Fibroblast of skin of left quadriceps (primary cell): ENCODE measurements around the gene ABL2.
"Not testable (repeated sequence)": the region's sequence is repeated elsewhere in the genome, so short reads cannot be mapped to it uniquely, and the experiment has no call there.

Experiments used
- DNase-seq, 2 experiments: peaks; one replicate each; pipeline ENCODE4 v3.0.0-alpha.2; 2013; ENCODE audit warnings: low read depth in 2 of 2

ABL2 gene

GRCh38 chr1:179217943-179218507 is 11.5 kb downstream of the ABL2 start:
- DNase-seq: peak in 1 of 2 experiments; percentile 23

- not testable (repeated sequence) for DNase-seq
These were observed 16.2 kb downstream of the ABL2 start for GRCh38 chr1:179213317-179213716.

- DNase-seq: no peak
These were observed 20.6 kb downstream of the ABL2 start for GRCh38 chr1:179208681-179209477.

- DNase-seq: no peak
These were observed 22.7 kb downstream of the ABL2 start for GRCh38 chr1:179206812-179207211.

GRCh38 chr1:179205284-179205683 is 24.2 kb downstream of the ABL2 start:
- no peak for DNase-seq

GRCh38 chr1:179202161-179202560 is 27.3 kb downstream of the ABL2 start:
- no peak for DNase-seq

DNA sequence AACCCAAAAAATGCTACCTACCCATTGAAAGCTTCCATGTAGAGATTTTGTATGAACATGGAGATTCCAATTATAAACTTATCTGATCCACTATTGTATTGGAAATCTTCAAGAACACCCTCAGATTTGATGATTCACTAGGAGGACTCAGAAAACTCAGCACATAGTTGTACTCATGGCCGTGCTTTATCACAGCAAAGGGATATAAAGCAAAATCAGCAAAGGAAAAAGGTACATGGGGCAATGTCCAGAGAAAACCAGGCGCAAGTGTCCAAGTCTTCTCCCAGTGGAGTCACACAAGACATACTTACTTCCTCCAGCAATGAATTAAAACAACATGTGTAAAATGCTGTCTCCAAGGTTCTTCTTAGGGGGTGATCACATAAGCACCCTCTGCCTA is 28.9 kb downstream of the ABL2 start:
- DNase-seq: no peak

DNA sequence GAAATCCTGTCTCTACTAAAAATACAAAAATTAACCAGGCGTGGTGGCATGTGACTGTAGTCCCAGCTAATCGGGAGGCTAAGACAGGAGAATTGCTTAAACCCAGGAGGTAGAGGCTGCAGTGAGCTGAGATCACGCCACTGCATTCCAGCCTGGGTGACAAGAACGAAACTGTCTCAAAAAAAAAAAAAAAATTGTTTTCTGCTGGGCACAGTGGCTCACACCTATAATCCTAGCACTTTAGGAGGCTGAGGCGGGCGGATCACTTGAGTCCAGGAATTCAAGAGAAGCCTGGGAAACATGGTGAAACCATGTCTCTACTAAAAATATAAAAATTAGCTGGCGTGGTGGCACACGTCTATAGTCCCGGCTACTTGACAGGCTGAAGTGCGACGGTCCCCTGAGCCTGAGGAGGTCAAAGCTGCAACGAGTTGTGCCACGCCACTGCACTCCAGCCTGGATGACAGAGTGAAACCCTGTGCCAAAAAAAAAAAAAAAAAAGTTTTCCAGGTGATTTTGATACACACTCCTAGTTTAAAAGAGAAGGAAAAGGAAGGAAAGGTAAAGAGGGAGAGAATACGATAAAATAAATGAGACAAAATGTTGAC is 31.7 kb downstream of the ABL2 start:
- no peak for DNase-seq

- DNase-seq: not testable (repeated sequence)
These were observed 33.6 kb downstream of the ABL2 start for GRCh38 chr1:179195857-179196256.

DNA sequence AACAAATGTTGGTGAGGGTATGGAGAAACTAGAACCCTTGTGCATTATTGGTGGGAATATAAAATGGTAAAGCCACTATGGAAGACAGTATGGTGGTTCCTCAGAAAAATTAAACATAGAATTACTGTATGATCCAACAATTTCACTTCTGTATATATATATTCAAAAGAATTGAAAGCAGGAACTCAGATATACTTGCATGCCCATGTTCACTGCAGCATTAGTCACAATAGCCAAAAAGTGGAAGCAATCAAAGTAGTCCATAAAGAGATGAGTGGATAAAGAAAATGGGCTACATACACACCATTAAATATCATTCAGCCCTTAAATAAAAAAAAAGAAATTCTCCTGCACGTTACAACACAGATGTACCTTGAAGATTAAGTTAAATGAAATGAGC is 34.1 kb downstream of the ABL2 start:
- DNase-seq: no peak

GRCh38 chr1:179194068-179194537 is 35.4 kb downstream of the ABL2 start:
- DNase-seq: no peak

- DNase-seq: no peak
These were observed 38.6 kb downstream of the ABL2 start for GRCh38 chr1:179190861-179191260.

DNA sequence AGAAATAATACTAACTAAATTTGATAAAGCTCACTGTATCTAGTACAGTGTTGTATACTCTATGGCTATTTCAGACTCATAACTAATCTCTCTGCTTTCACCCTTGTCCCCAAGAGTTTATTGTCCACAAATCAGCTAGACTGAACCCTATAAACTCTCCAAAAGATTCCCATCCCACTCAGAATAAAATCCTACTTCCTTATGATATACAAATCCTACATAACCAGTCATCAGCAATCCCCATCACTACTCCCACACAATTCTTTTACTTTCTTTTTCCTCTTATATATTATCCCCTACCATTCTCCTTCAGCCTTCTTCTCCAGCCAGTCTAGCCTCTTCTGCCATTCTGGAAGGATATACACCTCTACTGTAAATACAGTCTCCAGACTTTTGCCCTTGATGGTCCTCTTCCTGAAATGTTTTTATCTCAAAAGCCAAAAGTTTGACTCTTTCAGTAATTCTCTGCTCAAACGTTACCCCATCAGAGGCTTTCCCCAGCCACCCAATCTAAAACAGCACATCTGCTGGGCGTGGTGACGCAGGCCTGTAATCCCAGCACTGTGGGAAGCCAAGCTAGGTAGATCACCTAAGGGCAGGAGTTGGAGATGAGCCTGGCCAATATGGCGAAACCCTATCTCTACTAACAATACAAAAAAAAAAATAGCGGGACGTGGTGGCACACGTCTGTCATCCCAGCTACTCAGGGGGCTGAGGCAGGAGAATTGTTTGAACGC is 41.6 kb downstream of the ABL2 start:
- no peak for DNase-seq

DNA sequence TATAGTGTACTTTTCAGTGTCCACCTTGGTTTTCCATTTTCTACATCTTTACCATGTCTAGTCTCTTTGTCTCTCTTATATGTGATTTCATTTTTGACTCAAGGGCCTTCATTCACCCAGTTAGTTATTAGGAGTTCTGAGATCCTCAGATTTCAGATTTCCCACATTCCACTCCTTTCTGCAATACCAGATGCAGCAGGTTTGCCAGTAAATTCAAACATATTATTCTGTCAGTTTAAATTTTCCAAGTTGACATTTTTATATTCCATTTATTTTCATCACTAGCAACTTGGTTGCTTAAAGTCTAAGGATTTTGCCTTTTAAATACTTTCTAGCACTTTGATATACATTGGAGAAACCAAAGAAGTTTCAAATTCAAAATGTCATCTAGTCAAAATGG is 42.4 kb downstream of the ABL2 start:
- peak in 1 of 2 experiments; percentile 34 for DNase-seq

- no peak for DNase-seq
These were observed 45.1 kb downstream of the ABL2 start for GRCh38 chr1:179184403-179184802.

GRCh38 chr1:179183857-179184256 is 45.6 kb downstream of the ABL2 start:
- DNase-seq: no peak

- peak; percentile 54 to 57 for DNase-seq
These were observed 50.5 kb downstream of the ABL2 start for GRCh38 chr1:179178950-179179349.

DNA sequence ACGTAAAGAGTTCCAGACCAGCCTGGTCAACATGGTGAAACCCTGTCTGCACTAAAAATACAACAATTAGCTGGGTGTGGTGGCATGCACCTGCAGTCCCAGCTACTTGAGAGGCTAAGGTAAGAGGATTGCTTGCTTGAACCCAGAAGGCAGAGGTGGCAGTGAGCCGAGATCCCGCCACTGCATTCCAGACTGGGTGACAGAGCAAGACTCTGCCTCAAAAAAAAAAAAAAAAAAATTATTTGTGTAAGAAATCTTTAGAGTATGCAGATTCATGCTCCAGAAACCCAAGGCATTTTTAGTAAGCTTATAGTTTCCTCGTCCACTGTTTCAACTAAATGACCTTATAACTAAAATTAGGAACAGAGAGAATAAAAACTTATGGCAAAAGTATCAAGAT is 51.3 kb downstream of the ABL2 start:
- DNase-seq: no peak

- no peak for DNase-seq
These were observed 51.9 kb downstream of the ABL2 start for GRCh38 chr1:179177615-179178014.

DNA sequence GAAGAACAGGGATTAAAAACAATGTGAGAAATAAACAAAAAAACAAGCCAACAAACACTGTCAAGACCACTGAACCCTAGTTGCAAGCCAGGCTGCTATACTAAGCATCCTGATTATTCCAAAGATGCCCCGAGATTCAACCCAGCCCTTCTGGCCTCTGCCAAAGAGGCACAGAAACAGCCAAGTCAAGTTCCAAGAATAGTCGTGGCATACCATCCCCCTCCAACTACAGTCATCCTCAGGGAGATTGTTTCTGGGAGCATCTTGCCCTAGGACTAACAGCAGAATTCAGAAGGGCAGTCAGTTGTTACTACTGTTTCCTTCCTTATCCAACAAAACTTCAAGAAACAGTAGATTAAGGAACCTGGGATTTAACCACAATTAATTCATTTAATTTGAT is 52.3 kb downstream of the ABL2 start:
- DNase-seq: no peak

DNA sequence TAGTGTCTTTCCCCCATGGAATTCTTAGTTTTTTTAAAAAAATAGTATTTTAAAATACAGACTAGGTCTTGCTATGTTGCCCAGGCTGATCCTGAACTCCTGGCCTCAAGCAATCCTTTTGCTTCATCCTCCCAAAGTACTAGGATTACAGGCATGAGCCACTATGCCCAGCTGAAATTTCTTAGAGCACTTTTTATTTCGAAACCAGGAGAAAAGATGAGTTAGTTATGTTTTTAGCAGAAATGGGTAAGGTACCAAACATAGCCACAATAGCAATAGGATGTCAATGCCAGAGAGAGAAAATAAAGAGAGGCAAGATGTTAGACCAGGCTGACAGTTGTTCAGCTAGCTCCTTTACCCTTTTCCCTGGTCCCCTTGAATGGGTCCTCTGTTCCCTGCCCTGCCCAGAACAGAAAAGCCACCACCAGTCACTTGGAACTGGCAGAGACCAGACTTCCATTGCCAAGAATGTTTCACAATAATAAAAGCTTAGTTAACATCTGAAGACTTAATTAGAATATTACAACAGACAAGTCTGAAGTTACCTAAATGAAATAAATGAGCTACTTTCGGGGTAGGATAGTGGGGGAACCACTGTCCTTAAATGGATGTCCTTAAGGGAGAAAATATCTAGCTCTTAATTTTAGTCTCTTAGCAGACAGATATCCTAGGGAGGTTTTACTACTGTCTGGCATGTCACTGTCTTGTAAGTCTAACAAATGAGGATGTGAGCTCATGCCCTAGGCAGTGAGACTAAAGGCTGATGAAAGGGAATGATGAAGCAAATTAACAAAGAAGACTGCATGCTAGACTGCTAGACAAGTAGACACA is 54.3 kb downstream of the ABL2 start:
- DNase-seq: peak; percentile 40 to 44

- DNase-seq: not testable (repeated sequence)
These were observed 59.1 kb downstream of the ABL2 start for GRCh38 chr1:179170468-179170770.
